Left lung (tissue), 10 donors: ENCODE results near the gene MIOS. TPM values are rescaled to one million over a fixed set of nuclear protein-coding genes. Genes with fewer than 3 reads are reported as not detected.

Source experiments
- ATAC-seq: fragments of 200-7000 bp; cut with Tn5 transposase; one replicate; pipeline ENCODE4 v1.9.1; 2020; ENCODE audit warnings: moderate library complexity
- DNase-seq, 4 donors: peaks; one replicate each; pipeline ENCODE4 v3.0.0-alpha.2; 2013 to 2020
- H3K27ac ChIP-seq, 2 donors: fragments of 200-600 bp; sonication (generic) in 1 of 2; one replicate each; pipeline versions ENCODE4 v1.5.0 to v1.8.0; 2020 to 2021
- H3K27me3 ChIP-seq, 2 donors: fragments of 200-600 bp; sonication (generic) in 1 of 2; one replicate each; pipeline versions ENCODE4 v1.5.0 to v1.8.0; 2020 to 2021
- H3K36me3 ChIP-seq, 2 donors: fragments of 200-600 bp; sonication (generic) in 1 of 2; one replicate each; pipeline versions ENCODE4 v1.5.0 to v1.8.0; 2020 to 2021
- H3K4me1 ChIP-seq, 2 donors: fragments of 200-600 bp; one replicate each; pipeline ENCODE4 v1.8.0; 2021
- H3K4me3 ChIP-seq, 2 donors: fragments of 200-600 bp; sonication (generic) in 1 of 2; one replicate each; pipeline versions ENCODE4 v1.5.0 to v1.8.0; 2020 to 2021; ENCODE audit warnings: mild to moderate bottlenecking in 1 of 2
- H3K9me3 ChIP-seq, 2 donors: fragments of 200-600 bp; sonication (generic) in 1 of 2; one replicate each; pipeline versions ENCODE4 v1.5.0 to v1.8.0; 2020 to 2021
- intact Hi-C, 2 donors: fragments of 100-400 bp; cut with DNase I; formaldehyde crosslinking; loops; one replicate each; pipeline versions ENCODE4 v1.11.2 to v1.14.2; 2022
- polyA plus RNA-seq, 6 donors: library from polyadenylated mRNA; unstranded; fragments of 120-200 nt; gene quantifications; one replicate each; pipeline ENCODE4 v1.2.1, GENCODE V29; 2013; ENCODE audit not compliant: insufficient read length in 6 of 6
- total RNA-seq, 2 donors: library from RNA; stranded (reverse); fragmentation: NEBNext Ultra II Directional; extraction: Animal tissue kit (Norgen Biotek cat#: 25700); gene quantifications; one replicate each; pipeline ENCODE4 v1.2.1, GENCODE V29; 2021
- TF ChIP-seq, protein P1 (sequence below), 2 donors: fragments of 200-600 bp; sonication (generic) in 1 of 2; IDR thresholded peaks; one replicate each; pipeline versions ENCODE4 v1.5.0 to v1.8.0; 2021; ENCODE audit warnings: antibody characterized with exemption in 2 of 2
- donor health status: DM: no; HTN: yes; CAD: no.
- donor health status: DM: no; HTN: no; CAD: no.

Gene MIOS
- total and polyA plus RNA-seq, 8 donors: 25.3 to 40.1 (median 36.5) TPM

DNA sequence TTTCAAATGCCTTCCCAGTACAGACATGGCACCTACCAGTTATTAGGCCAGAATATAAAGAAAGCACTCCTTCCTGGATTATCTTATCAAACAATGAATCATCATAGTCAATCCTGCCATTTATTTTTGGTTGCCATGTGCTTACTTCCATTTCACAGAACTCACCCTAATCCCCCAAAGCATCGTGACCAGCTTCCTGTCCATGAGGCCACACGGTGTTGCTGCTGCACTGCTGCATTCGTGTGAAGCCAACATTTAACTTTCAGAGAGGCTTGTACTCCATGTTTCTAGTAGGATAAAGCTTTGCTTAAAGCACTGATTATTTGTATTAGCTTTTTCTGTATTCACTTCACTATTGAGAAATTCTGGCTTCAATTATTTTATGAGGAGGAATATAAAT, 45.4 kb upstream of the MIOS start:
- Histone ChIP-seq H3K27ac (no peak overlapping the region), H3K4me3 (no peak overlapping the region), H3K9me3 (no peaks in the 10 kb centered on the region), H3K36me3 (no peaks in the 10 kb centered on the region), H3K27me3 (no peaks in the 10 kb centered on the region), H3K4me1 (no peaks in the 10 kb centered on the region)
- TF ChIP-seq, protein P1, sequence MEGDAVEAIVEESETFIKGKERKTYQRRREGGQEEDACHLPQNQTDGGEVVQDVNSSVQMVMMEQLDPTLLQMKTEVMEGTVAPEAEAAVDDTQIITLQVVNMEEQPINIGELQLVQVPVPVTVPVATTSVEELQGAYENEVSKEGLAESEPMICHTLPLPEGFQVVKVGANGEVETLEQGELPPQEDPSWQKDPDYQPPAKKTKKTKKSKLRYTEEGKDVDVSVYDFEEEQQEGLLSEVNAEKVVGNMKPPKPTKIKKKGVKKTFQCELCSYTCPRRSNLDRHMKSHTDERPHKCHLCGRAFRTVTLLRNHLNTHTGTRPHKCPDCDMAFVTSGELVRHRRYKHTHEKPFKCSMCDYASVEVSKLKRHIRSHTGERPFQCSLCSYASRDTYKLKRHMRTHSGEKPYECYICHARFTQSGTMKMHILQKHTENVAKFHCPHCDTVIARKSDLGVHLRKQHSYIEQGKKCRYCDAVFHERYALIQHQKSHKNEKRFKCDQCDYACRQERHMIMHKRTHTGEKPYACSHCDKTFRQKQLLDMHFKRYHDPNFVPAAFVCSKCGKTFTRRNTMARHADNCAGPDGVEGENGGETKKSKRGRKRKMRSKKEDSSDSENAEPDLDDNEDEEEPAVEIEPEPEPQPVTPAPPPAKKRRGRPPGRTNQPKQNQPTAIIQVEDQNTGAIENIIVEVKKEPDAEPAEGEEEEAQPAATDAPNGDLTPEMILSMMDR (IDR thresholded peaks at IDR 0.05): no peak
- DNase-seq: no peak
- no peak for ATAC-seq
- intact Hi-C loops: no loop called here

DNA sequence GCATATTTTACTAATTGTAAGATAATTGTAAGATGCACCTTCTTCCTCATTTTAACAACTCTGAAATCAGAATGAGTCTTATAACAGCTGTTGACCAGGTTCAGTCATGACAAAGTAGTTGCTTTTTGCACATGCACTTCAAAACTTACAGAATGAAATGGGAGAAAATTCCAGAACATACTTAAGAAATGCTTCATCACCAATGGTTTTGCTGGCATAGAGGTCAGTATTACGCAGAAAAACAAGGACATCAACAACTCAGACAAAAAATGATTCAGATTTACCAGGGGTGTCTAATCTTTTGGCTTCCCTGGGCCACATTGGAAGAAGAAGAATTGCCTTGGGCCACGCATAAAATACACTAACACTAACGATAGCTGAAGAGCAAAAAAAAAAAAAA, 44.3 kb upstream of the MIOS start:
- Histone ChIP-seq H3K4me3 (no peak overlapping the region), H3K27ac (no peak overlapping the region), H3K9me3 (no peaks in the 10 kb centered on the region), H3K36me3 (no peaks in the 10 kb centered on the region), H3K27me3 (no peaks in the 10 kb centered on the region), H3K4me1 (no peaks in the 10 kb centered on the region)
- intact Hi-C loops: no loop called here
- TF ChIP-seq, protein P1 (IDR thresholded peaks at IDR 0.05): no peak
- no peak for DNase-seq
- no peak for ATAC-seq

DNA sequence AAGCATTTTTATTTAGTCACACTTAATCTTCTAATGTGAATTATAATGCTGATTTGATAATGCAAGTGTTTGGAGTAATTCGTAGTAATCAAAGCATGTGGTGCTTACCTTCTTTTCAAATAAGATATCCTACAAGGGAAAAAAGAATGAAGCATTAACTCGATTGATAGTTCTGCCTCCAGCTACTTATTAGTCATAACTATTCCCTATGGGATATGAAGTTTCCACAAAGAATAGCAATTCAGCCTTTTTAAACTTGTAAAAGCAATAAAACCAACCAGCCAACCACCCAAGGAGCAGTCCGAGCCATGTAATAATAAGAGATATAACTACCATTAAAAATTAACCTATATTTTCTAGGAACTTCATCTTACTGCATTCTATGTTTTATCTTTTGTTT, 42.6 kb upstream of the MIOS start:
- no peaks in the 10 kb centered on the region for H3K36me3 ChIP-seq
- no peak overlapping the region for H3K4me3 ChIP-seq
- TF ChIP-seq, protein P1 (IDR thresholded peaks at IDR 0.05): no peak
- H3K9me3 ChIP-seq: no peaks in the 10 kb centered on the region
- no peak for DNase-seq
- no peaks in the 10 kb centered on the region for H3K4me1 ChIP-seq
- H3K27ac ChIP-seq: no peak overlapping the region
- intact Hi-C loops: no loop called here
- no peaks in the 10 kb centered on the region for H3K27me3 ChIP-seq
- ATAC-seq: no peak

DNA sequence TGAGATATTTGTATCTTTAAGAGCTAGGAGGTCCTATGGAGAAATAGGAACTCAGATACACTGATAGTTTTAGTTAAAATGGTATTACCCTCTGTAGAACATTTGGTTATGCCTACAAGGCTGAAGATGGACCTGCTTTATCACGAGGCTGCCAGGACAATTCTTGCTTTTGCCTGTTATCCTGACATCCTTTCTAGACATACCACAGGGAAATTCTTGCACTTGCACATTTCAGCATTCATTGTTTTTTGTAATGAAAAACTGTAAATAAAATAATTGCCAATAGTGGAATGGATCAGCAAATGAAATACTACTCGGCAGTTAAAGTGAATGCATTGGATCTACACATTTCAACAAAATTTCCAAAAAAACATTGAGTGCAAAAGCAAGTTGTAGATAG, 40.7 kb upstream of the MIOS start:
- TF ChIP-seq, protein P1 (IDR thresholded peaks at IDR 0.05): no peak
- no peaks in the 10 kb centered on the region for H3K36me3 ChIP-seq
- H3K9me3 ChIP-seq: no peaks in the 10 kb centered on the region
- H3K4me3 ChIP-seq: no peak overlapping the region
- intact Hi-C loops: no loop called here
- no peak for ATAC-seq
- no peak for DNase-seq
- H3K27ac ChIP-seq: no peak overlapping the region
- H3K27me3 ChIP-seq: no peaks in the 10 kb centered on the region
- H3K4me1 ChIP-seq: no peaks in the 10 kb centered on the region

GRCh38 chr7:7527047-7527446, 39.6 kb upstream of the MIOS start:
- H3K4me1 ChIP-seq: no peaks in the 10 kb centered on the region
- no peaks in the 10 kb centered on the region for H3K27me3 ChIP-seq
- H3K36me3 ChIP-seq: no peaks in the 10 kb centered on the region
- DNase-seq (no peak), ATAC-seq (no peak)
- intact Hi-C loops: no loop called here
- H3K9me3 ChIP-seq: no peaks in the 10 kb centered on the region
- H3K27ac ChIP-seq: no peak overlapping the region
- TF ChIP-seq, protein P1 (IDR thresholded peaks at IDR 0.05): no peak
- H3K4me3 ChIP-seq: no peak overlapping the region
